Endodermal cell (in vitro differentiated cells): ENCODE results near the gene ZC3H15. TPM values are rescaled to one million over a fixed set of nuclear protein-coding genes. Genes with fewer than 3 reads are reported as not detected.

Source experiments
- DNase-seq: peaks from one replicate; pipeline ENCODE4 v3.0.0-alpha.2; 2017
- H3K27ac ChIP-seq: 2 replicates; pipeline ENCODE4 v1.5.1; 2013; ENCODE audit warnings: mild to moderate bottlenecking, low read depth, low read length, moderate library complexity
- H3K27me3 ChIP-seq: 2 replicates; pipeline ENCODE4 v1.6.1; 2013; ENCODE audit warnings: mild to moderate bottlenecking, low read length, moderate library complexity; ENCODE audit not compliant: insufficient read depth, control insufficient read depth, poor library complexity, severe bottlenecking
- H3K36me3 ChIP-seq: 2 replicates; pipeline ENCODE4 v1.7.0; 2013; ENCODE audit warnings: mild to moderate bottlenecking, low read length, moderate library complexity; ENCODE audit not compliant: control insufficient read depth, insufficient read depth
- H3K4me1 ChIP-seq: one replicate; pipeline ENCODE4 v1.7.0; 2013; ENCODE audit warnings: low read length; ENCODE audit not compliant: control insufficient read depth, insufficient read depth
- H3K4me3 ChIP-seq: 2 replicates; pipeline ENCODE4 v1.5.1; 2013; ENCODE audit warnings: mild to moderate bottlenecking, low read length, moderate library complexity
- H3K9ac ChIP-seq: 2 replicates; pipeline ENCODE4 v1.6.1; 2013; ENCODE audit warnings: mild to moderate bottlenecking, low read length, moderate library complexity; ENCODE audit not compliant: poor library complexity, severe bottlenecking; ENCODE audit errors: extremely low read depth
- H3K9me3 ChIP-seq: 2 replicates; pipeline ENCODE4 v1.6.1; 2013; ENCODE audit warnings: mild to moderate bottlenecking, low read length, moderate library complexity; ENCODE audit not compliant: control insufficient read depth
- H3K27ac Mint-ChIP-seq: 2 replicates; pipeline ENCODE4 v1.8.0; 2020; ENCODE audit warnings: mixed read lengths
- H3K27me3 Mint-ChIP-seq: 2 replicates; pipeline ENCODE4 v1.8.0; 2021; ENCODE audit warnings: mild to moderate bottlenecking, mixed read lengths; ENCODE audit not compliant: insufficient read depth
- H3K36me3 Mint-ChIP-seq: 2 replicates; pipeline ENCODE4 v1.8.0; 2020; ENCODE audit warnings: low read depth, mixed read lengths
- H3K4me1 Mint-ChIP-seq: 2 replicates; pipeline ENCODE4 v1.8.0; 2020; ENCODE audit warnings: mixed read lengths
- H3K4me3 Mint-ChIP-seq: 2 replicates; pipeline ENCODE4 v1.8.0; 2020; ENCODE audit warnings: mild to moderate bottlenecking, moderate library complexity, mixed read lengths
- H3K9me3 Mint-ChIP-seq: 2 replicates; pipeline ENCODE4 v1.8.0; 2020; ENCODE audit warnings: mild to moderate bottlenecking, mixed read lengths
- CTCF ChIP-seq: fragments of 200-600 bp; sonication (generic); conservative IDR thresholded peaks from 2 replicates; pipeline ENCODE4 v1.5.0; 2021; ENCODE audit warnings: antibody characterized with exemption, mild to moderate bottlenecking
- WGBS, 2 experiments: methylation state at CpG; one replicate each; pipeline versions ENCODE4 v1.1.5 to v1.1.7; 2013; ENCODE audit warnings: missing lambda C conversion rate in 2 of 2, mixed read lengths in 1 of 2; ENCODE audit not compliant: insufficient coverage in 1 of 2, insufficient read length in 1 of 2; 5-methylcytosine and 5-hydroxymethylcytosine counted together
- total RNA-seq, 2 donors: library from RNA; stranded (reverse); fragmentation: NEBNext Ultra II Directional in 1 of 2; extraction: Animal tissue kit (Norgen Biotek cat#: 25700) in 1 of 2; gene quantifications; 2 replicates in 1 of 2; 3 replicates in 1 of 2; pipeline ENCODE4 v1.2.1, GENCODE V29; 2021

The ZC3H15 gene
- total RNA-seq, 2 donors from 2014 or later, result 54.6 to 59.3 TPM

GRCh38 chr2:186554850-186555671 is 69.0 kb downstream of the ZC3H15 start:
- Histone ChIP-seq H3K27ac (no peak overlapping the region), H3K4me3 (peak overlapping the region; percentile 29), H3K4me1 (peaks cover 12% of the 10 kb centered on the region), H3K36me3 (no peaks in the 10 kb centered on the region), H3K9me3 (no peaks in the 10 kb centered on the region), H3K27me3 (no peaks in the 10 kb centered on the region), H3K9ac (peak overlapping the region; percentile 41)
- Mint-ChIP-seq H3K36me3 (no peaks in the 10 kb centered on the region), H3K4me1 (peaks cover 23% of the 10 kb centered on the region), H3K27ac (peak overlapping the region; percentile 84), H3K4me3 (no peak overlapping the region), H3K27me3 (no peaks in the 10 kb centered on the region), H3K9me3 (no peaks in the 10 kb centered on the region)
- TF ChIP-seq CTCF, result no peak
- 67 to 87% methylated on average over 5 to 8 of the region's 8 CpGs for WGBS, 2 experiments
- DNase-seq, result no peak

- H3K9me3 Mint-ChIP-seq, result peaks cover 11% of the 10 kb centered on the region
- peaks cover 5% of the 10 kb centered on the region for H3K36me3 Mint-ChIP-seq
- Histone ChIP-seq H3K27ac (no peak overlapping the region), H3K9me3 (peaks cover 20% of the 10 kb centered on the region), H3K27me3 (no peaks in the 10 kb centered on the region), H3K4me1 (peaks cover 12% of the 10 kb centered on the region), H3K9ac (no peak overlapping the region), H3K4me3 (no peak overlapping the region), H3K36me3 (no peaks in the 10 kb centered on the region)
- 95 to 100% methylated on average over 1 to 2 of the region's 2 CpGs for WGBS, 2 experiments
- no peak overlapping the region for H3K4me3 Mint-ChIP-seq
- DNase-seq, result no peak
- H3K27ac Mint-ChIP-seq, result no peak overlapping the region
- TF ChIP-seq CTCF, result no peak
- H3K27me3 Mint-ChIP-seq, result no peaks in the 10 kb centered on the region
- H3K4me1 Mint-ChIP-seq, result peaks cover 35% of the 10 kb centered on the region
Measured at GRCh38 chr2:186558512-186559276, 72.6 kb downstream of the ZC3H15 start.

Other genes starting within 250 kb of the ZC3H15 start
- 10 to 100 TPM; 63.7 to 79.7 TPM for gene ITGAV, start 103.8 kb downstream of the ZC3H15 start, total RNA-seq
- gene FAM171B, start 207.8 kb downstream of the ZC3H15 start, total RNA-seq, result 10 to 100 TPM in 1 of 2 donors, 1 to 10 TPM in 1; 9.6 to 18.1 TPM